HepG2 (cell line): ENCODE measurements around the gene FMNL1. TPM values are rescaled to one million over a fixed set of nuclear protein-coding genes. Genes with fewer than 3 reads are reported as not detected.
A peak's percentile ranks its signal among the peaks of the same experiment; 100 is the strongest.

Experiments used
- BRD4 ChIP-seq: sonication (generic); formaldehyde crosslinking; IDR thresholded peaks from 2 replicates; pipeline ENCODE4 v1.4.0; 2020; ENCODE audit warnings: missing genetic modification reagents
- FOXO4 ChIP-seq: sonication (generic); formaldehyde crosslinking; conservative IDR thresholded peaks from 2 replicates; pipeline ENCODE4 v1.8.1; 2023; ENCODE audit warnings: missing genetic modification reagents
- HDAC2 ChIP-seq: sonication (generic); formaldehyde crosslinking; IDR thresholded peaks from 2 replicates; pipeline ENCODE4 v1.4.0; 2020; ENCODE audit warnings: missing genetic modification reagents
- HES4 ChIP-seq: sonication (generic); formaldehyde crosslinking; IDR thresholded peaks from 2 replicates; pipeline ENCODE4 v1.9.0; 2021; ENCODE audit warnings: mild to moderate bottlenecking, missing genetic modification reagents, borderline replicate concordance
- HNF1B ChIP-seq: sonication (generic); formaldehyde crosslinking; IDR thresholded peaks from 2 replicates; pipeline ENCODE4 v1.5.1; 2020; ENCODE audit warnings: mild to moderate bottlenecking, moderate library complexity, missing genetic modification reagents
- HOXA3 ChIP-seq: sonication (generic); formaldehyde crosslinking; IDR thresholded peaks from 2 replicates; pipeline ENCODE4 v1.5.0; 2020; ENCODE audit warnings: missing genetic modification reagents
- IRF2 ChIP-seq: IDR thresholded peaks from 2 replicates; pipeline ENCODE4 v1.6.1; 2018; ENCODE audit warnings: missing genetic modification reagents, missing compliant biosample characterization
- ISX ChIP-seq: sonication (generic); formaldehyde crosslinking; conservative IDR thresholded peaks from 2 replicates; pipeline ENCODE4 v1.5.0; 2020; ENCODE audit warnings: missing genetic modification reagents
- MBD4 ChIP-seq: IDR thresholded peaks from 2 replicates; pipeline ENCODE4 v1.6.1; 2012; ENCODE audit warnings: low read length, inconsistent platforms, borderline replicate concordance
- PITX1 ChIP-seq: sonication (generic); formaldehyde crosslinking; IDR thresholded peaks from 2 replicates; pipeline ENCODE4 v1.5.1; 2020; ENCODE audit warnings: mild to moderate bottlenecking, missing genetic modification reagents
- PRDM15 ChIP-seq: sonication (generic); formaldehyde crosslinking; IDR thresholded peaks from 2 replicates; pipeline ENCODE4 v1.4.0; 2020; ENCODE audit warnings: missing genetic modification reagents
- STAT5B ChIP-seq: sonication (generic); formaldehyde crosslinking; IDR thresholded peaks from 2 replicates; pipeline ENCODE4 v1.4.0; 2020; ENCODE audit warnings: missing genetic modification reagents
- TRIM22 ChIP-seq: fragments of 450-650 bp; IDR thresholded peaks from 2 replicates; pipeline ENCODE4 v1.6.1; 2017
- U2AF1 ChIP-seq: fragments of 200-400 bp; formaldehyde crosslinking; optimal IDR thresholded peaks from 2 replicates; pipeline ENCODE3; 2017; ENCODE audit warnings: mild to moderate bottlenecking, low read depth, low read length
- UBTF ChIP-seq: sonication (generic); formaldehyde crosslinking; IDR thresholded peaks from 2 replicates; pipeline ENCODE4 v1.4.0; 2020; ENCODE audit warnings: mild to moderate bottlenecking, missing genetic modification reagents
- ZNF256 ChIP-seq: sonication (generic); formaldehyde crosslinking; conservative IDR thresholded peaks from 2 replicates; pipeline ENCODE4 v1.4.0; 2020; ENCODE audit warnings: missing genetic modification reagents
- ZNF572 ChIP-seq: sonication (generic); formaldehyde crosslinking; IDR thresholded peaks from 2 replicates; pipeline ENCODE4 v1.5.1; 2020; ENCODE audit warnings: mild to moderate bottlenecking, missing genetic modification reagents
- ZNF607 ChIP-seq: sonication (generic); formaldehyde crosslinking; IDR thresholded peaks from 2 replicates; pipeline ENCODE4 v1.5.1; 2020; ENCODE audit warnings: missing genetic modification reagents, mild to moderate bottlenecking, borderline replicate concordance
- ZNF720 ChIP-seq: sonication (generic); formaldehyde crosslinking; IDR thresholded peaks from 2 replicates; pipeline ENCODE4 v1.4.0; 2020; ENCODE audit warnings: missing genetic modification reagents
- polyA plus RNA-seq, 8 experiments: library from polyadenylated mRNA; depleted of rRNA in 3 of 8; stranded (reverse) in 7 of 8; unstranded in 1 of 8; fragments of >200 nt; fragmentation: Illumina TruSeq in 4 of 8; extraction: Trizol in 4 of 8; gene quantifications; 2 replicates each; pipeline versions ENCODE4 v1.2.1 to v1.2.3, GENCODE V29; 2011 to 2016; ENCODE audit warnings: low read depth in 4 of 8, missing spikeins in 1 of 8, mixed read lengths in 1 of 8; ENCODE audit not compliant: insufficient read depth in 1 of 8
- total RNA-seq, 5 experiments: library from RNA; depleted of rRNA; stranded (reverse); fragments of >200 nt; fragmentation: Illumina TruSeq; extraction: Trizol; gene quantifications; 2 replicates each; pipeline ENCODE4 v1.2.3, GENCODE V29; 2016; ENCODE audit warnings: low read depth in 1 of 5

The FMNL1 gene
- total and polyA plus RNA-seq, 2 of the 13 experiments (the other 11 are each of a cell fraction or from before 2014, with no cell fraction given), result 0.53 to 0.70 TPM

GRCh38 chr17:45277216-45277849 is 55.6 kb downstream of the FMNL1 start (continued):
- TF ChIP-seq HOXA3, result 0 out of 2 replicates have a peak, but pooled peaks have one; percentile 41
- TF ChIP-seq PRDM15 (CRISPR knock-in tag), result no peak
- no peak for TF ChIP-seq ISX (CRISPR knock-in tag)
- TF ChIP-seq FOXO4 (CRISPR knock-in tag), result no peak
- no peak for TF ChIP-seq U2AF1
- TF ChIP-seq BRD4, result no peak
- peak; percentile 24; the same call in 1 of the 2 replicates for TF ChIP-seq HDAC2 (CRISPR knock-in tag)
- TF ChIP-seq PITX1 (CRISPR knock-in tag), result peak; percentile 43; the same call in 1 of the 2 replicates
- no peak for TF ChIP-seq HNF1B (CRISPR knock-in tag)
- no peak for TF ChIP-seq ZNF720 (CRISPR knock-in tag)
- TF ChIP-seq MBD4, result no peak
- TF ChIP-seq IRF2 (CRISPR knock-in tag), result peak; percentile 76
- no peak for TF ChIP-seq STAT5B (CRISPR knock-in tag)
- TF ChIP-seq ZNF572 (CRISPR knock-in tag), result no peak
- TF ChIP-seq TRIM22, result no peak
- TF ChIP-seq UBTF (CRISPR knock-in tag), result no peak
- no peak for TF ChIP-seq ZNF607 (CRISPR knock-in tag)
- TF ChIP-seq ZNF256 (CRISPR knock-in tag), result 0 out of 2 replicates have a peak, but pooled peaks have one; percentile 37
- no peak for TF ChIP-seq HES4 (CRISPR knock-in tag)
